ENCODE measurements around the gene NSL1. TPM values are rescaled to one million over a fixed set of nuclear protein-coding genes. Genes with fewer than 3 reads are reported as not detected.

Gene NSL1
- total RNA-seq, 1 donor from 2014 or later = 35.5 TPM

DNA sequence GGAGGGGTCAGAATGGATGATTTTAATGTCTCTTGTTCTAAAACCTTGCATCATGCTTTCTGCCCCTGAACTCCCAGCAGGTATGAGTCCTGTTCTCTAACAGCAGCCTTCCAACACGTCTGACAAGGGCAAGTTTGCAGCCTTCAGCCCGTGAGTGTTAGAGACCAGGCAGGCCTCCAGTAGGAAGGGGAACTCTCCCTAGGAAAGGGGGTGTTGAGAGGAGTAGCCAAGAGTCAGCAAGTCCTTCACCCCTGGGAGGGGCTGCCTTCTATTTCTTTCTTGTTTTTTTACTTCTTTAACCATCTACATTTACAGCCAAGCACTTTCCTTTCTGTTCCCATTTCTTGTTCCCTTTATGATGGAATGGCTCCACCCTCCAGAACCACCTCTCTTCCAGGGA is 106.1 kb downstream of the NSL1 start:
- DNase-seq (ENCODE audit: low spot score) = no peak

DNA sequence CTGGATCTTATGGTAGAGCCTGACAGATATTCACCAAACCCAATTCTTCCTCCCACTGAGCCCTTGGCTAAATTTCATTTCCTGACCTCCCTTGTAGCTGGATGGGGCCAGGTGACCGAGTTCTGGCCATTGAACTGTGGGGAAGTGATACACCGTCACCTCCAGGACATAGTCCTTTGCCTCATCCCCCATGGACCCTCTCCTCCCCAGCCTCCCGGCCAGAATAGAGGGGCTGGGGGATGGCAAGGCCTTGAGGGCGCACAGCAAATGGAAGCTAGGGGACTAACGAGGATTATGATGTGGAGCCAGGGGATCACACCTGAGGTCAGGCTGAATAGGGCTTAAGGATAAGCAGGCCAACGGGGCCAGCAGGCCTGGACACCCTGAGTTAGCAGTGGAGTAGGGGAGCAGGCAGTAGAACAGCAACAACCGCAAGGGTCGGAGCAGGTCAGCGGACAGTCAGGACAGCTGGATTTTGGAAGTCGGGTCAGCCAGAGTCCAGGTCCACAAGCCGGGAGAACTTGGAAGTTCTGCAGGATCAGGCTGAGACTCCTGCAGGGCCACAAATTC is 107.0 kb downstream of the NSL1 start:
- no peak for DNase-seq (ENCODE audit: low spot score)

DNA sequence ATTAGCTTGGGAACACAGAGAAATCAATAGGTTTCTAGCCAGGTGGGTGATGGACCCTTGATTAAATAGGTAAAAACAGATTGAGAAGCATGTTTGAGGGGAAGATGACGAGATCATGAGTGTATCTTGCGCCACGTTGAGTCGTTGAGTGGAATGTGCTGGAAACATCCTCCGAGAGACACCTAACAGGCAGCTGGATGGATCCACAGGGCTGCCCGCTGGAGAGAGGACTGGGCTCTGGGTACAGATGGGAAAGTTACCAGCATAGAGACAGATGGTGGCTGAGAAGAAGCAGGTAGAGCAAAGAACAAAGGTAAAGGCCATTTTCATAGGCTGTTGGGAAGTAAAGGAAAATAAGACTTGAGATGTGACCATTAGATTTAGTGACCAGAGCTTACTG is 107.5 kb downstream of the NSL1 start:
- DNase-seq (ENCODE audit: low spot score) = no peak

DNA sequence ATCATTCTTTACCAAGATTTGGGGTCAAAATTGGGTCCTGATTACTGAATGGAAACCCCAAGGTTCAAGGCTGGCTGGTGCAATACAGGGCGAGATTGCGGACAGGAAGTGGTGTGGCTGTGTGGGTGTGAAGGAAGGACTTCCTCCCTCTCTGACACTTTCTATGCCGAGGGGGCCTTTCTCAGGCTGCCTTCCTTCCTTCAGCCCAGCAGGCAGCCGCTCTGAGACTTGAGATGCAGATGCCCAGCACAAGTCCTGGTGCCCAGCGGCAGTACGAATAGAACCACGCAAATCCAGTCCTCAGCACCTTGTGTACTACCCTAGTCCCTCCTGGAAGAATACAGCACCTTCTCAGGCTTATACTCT is 108.2 kb downstream of the NSL1 start:
- DNase-seq (ENCODE audit: low spot score) = no peak

DNA sequence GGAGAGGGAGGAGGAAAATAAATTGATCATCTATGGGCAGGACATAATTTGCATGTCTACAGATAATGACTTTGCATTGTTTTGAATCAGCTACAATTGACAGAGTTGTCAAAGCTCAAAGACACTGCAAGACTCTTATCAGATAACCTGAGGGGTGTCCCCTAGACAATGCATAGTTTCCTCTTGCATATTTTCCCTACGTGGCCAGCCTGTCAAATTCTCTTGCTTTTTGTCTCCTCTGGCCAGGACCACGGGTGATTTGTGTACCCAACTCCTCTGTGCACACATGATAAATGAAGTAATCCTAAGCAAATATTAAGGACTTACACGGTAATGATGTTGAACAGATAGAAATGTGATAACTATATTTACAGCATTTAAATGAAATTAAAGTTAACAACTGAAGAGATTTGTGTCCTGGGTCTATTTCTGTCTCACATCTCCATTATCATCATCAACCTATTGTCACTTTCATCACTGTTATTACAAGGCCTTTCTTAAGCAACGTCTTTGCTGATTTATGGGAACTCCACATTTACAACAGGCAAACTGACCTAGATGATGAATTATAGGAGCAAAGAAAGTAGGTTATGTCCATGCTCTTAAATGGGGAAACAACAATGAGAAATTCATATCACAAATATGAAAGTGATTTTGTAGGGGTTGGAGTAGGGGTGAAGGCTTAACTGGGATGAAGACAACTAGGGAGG is 110.7 kb downstream of the NSL1 start:
- DNase-seq (ENCODE audit: low spot score) = no peak

DNA sequence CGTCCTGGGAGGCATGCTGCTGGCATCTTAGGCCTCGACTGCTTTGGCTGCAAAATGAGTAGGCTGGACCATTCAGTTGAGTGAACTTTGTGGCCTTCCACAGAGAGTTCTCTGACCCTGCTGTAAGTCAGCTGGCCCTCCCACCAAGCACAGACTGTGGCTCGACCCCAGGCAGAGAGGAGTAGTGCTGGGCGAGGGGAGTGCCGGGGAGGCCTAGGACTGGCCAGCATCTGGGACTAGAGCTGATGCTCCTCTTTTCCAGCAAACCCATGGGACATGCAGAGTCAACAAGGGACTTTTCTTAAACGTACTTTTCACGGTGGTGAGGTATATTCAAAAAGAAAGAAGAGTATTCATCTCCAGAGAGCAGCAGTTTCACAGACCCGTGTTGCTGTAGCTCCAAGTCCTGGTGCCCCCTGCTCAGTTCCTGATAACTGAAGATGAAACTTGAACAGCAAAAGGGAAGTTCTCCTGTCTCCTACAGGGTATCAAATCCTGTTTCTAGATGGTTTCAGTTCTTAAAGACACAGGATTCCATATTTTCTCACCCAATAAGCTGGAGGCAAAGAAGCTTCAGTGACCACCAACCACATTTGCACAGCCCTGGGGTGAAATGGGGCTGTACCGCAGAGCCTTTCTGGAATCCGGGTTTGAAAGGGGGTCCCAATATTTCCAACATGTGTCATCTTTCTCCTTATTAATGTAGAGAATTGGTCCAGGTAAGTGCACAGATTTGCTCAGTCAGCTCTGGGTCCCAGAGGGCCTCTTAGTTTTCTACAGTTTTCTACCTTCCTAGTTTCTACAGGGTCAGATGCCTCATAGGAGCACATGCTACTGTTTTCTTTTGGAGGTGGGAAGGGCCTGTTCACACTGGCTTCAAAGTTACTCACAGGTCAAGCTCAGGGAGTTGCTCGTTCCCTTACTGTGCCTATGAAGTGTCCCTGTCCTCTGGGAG is 112.8 kb downstream of the NSL1 start:
- DNase-seq (ENCODE audit: low spot score) = no peak

DNA sequence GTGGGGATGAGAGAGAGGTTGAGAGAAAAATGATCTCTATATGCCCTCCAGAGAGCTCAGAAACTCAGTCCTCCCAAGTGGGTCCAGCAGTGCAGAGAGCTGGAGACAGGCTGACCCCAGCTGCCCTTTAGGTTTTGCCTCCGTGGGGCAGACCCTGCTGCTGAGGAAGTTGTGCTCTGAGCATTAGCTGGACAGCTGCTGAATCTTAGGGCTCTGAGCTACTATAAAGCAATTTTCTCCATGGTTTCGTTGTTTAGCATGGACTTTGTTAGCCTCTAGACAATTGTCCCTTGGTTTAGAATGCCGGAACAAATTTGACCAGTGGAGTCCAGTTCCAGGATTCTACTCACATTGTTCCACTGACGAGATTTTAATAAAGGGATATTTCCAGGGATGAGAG is 114.0 kb downstream of the NSL1 start:
- DNase-seq (ENCODE audit: low spot score) = no peak

DNA sequence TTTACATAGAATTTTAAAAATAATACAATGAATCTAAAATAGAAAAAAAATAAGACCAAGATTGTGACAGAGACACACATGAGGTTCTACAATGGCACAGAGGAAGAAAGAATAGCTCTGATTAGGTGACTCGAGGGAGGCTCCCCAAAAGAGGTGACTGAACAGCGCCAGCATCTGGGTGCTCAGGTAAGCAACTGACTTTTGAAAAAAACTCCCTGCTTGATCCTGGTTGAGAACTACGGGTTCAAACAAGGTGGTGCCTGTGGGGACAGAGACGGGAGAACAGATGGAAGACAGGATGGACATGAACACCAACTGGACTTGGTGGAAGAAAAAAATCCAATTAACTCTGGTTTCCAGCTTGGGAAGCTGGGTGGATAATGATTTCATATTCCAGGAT is 114.4 kb downstream of the NSL1 start:
- DNase-seq (ENCODE audit: low spot score) = no peak

Other genes with a start within 250 kb of the NSL1 start
- gene ATF3, start 183.0 kb downstream of the NSL1 start, total RNA-seq = 10.6 TPM
- gene BATF3, start 91.9 kb downstream of the NSL1 start, total RNA-seq = 3.5 TPM
- 11.0 TPM for gene TATDN3, start 117 bp upstream of the NSL1 start, total RNA-seq
- not detected for gene SPATA45, start 55.9 kb upstream of the NSL1 start, total RNA-seq
- gene FLVCR1, start 66.5 kb upstream of the NSL1 start, total RNA-seq = 11.1 TPM
- gene VASH2, start 158.8 kb upstream of the NSL1 start, total RNA-seq = 1.5 TPM
- gene ANGEL2, start 224.1 kb upstream of the NSL1 start, total RNA-seq = 43.9 TPM

Data from ureter (tissue), 1 donor.